ENCODE results near the gene FOXP1. TPM values are rescaled to one million over a fixed set of nuclear protein-coding genes. Genes with fewer than 3 reads are reported as not detected.

Gene FOXP1
- total and polyA plus RNA-seq, 3 donors from 2014 or later: 37.8 to 105 (median 75.9) TPM

- no peak for TF ChIP-seq POLR2A (IDR thresholded peaks at IDR 0.05)
- TF ChIP-seq CTCF (IDR thresholded peaks at IDR 0.05): no peak
- Histone ChIP-seq H3K4me1 (no peaks in the 10 kb centered on the region), H3K4me3 (no peak overlapping the region), H3K9me3 (no peaks in the 10 kb centered on the region), H3K27me3 (no peaks in the 10 kb centered on the region), H3K36me3 (ENCODE audit: low read depth, missing control alignments) (no peaks in the 10 kb centered on the region), H3K27ac (no peak overlapping the region)
- DNase-seq: no peak
- intact Hi-C loops (cut with DNase I; ENCODE audit: low total_unique reads): no loop called here
- 91% methylated on average over 7 of the region's 7 CpGs for WGBS, 2 donors
These were observed 288.6 kb downstream of the FOXP1 start for GRCh38 chr3:71294919-71295318.

- TF ChIP-seq CTCF (IDR thresholded peaks at IDR 0.05) (no peak), POLR2A (IDR thresholded peaks at IDR 0.05) (no peak)
- Histone ChIP-seq H3K4me1 (no peaks in the 10 kb centered on the region), H3K9me3 (no peaks in the 10 kb centered on the region), H3K27ac (no peak overlapping the region), H3K36me3 (ENCODE audit: low read depth, missing control alignments) (no peaks in the 10 kb centered on the region), H3K27me3 (no peaks in the 10 kb centered on the region), H3K4me3 (no peak overlapping the region)
- no peak for DNase-seq
- intact Hi-C loops (cut with DNase I; ENCODE audit: low total_unique reads): no loop called here
- 94% methylated on average over 2 of the region's 2 CpGs for WGBS, 2 donors
These were observed 293.2 kb downstream of the FOXP1 start for GRCh38 chr3:71290301-71290700.

GRCh38 chr3:71288269-71288930 lies 295.1 kb downstream of the FOXP1 start:
- Histone ChIP-seq H3K36me3 (ENCODE audit: low read depth, missing control alignments) (no peaks in the 10 kb centered on the region), H3K9me3 (no peaks in the 10 kb centered on the region), H3K4me3 (no peak overlapping the region), H3K4me1 (no peaks in the 10 kb centered on the region), H3K27me3 (no peaks in the 10 kb centered on the region), H3K27ac (no peak overlapping the region)
- intact Hi-C loops (cut with DNase I; ENCODE audit: low total_unique reads): no loop called here
- no peak for DNase-seq
- WGBS, 2 donors: 90 to 92% methylated on average over 4 of the region's 4 CpGs
- TF ChIP-seq CTCF (IDR thresholded peaks at IDR 0.05) (no peak), POLR2A (IDR thresholded peaks at IDR 0.05) (no peak)

- WGBS, 2 donors: 91 to 92% methylated on average over 5 of the region's 5 CpGs
- DNase-seq: no peak
- Histone ChIP-seq H3K27me3 (no peaks in the 10 kb centered on the region), H3K4me1 (no peaks in the 10 kb centered on the region), H3K27ac (no peak overlapping the region), H3K36me3 (ENCODE audit: low read depth, missing control alignments) (no peaks in the 10 kb centered on the region), H3K9me3 (no peaks in the 10 kb centered on the region), H3K4me3 (no peak overlapping the region)
- TF ChIP-seq POLR2A (IDR thresholded peaks at IDR 0.05) (no peak), CTCF (IDR thresholded peaks at IDR 0.05) (no peak)
- intact Hi-C loops (cut with DNase I; ENCODE audit: low total_unique reads): no loop called here
These were observed 298.4 kb downstream of the FOXP1 start for GRCh38 chr3:71285086-71285485.

- no peaks in the 10 kb centered on the region for H3K4me1 ChIP-seq
- TF ChIP-seq POLR2A (IDR thresholded peaks at IDR 0.05): no peak
- no peak for TF ChIP-seq CTCF (IDR thresholded peaks at IDR 0.05)
- H3K36me3 ChIP-seq (ENCODE audit: low read depth, missing control alignments): no peaks in the 10 kb centered on the region
- no peak overlapping the region for H3K4me3 ChIP-seq
- H3K9me3 ChIP-seq: no peaks in the 10 kb centered on the region
- DNase-seq: no peak
- H3K27me3 ChIP-seq: no peaks in the 10 kb centered on the region
- H3K27ac ChIP-seq: no peak overlapping the region
- intact Hi-C loops (cut with DNase I; ENCODE audit: low total_unique reads): no loop called here
- 86 to 98% methylated on average over 1 to 2 of the region's 2 CpGs for WGBS, 2 donors
These were observed 300.6 kb downstream of the FOXP1 start for GRCh38 chr3:71282976-71283375.
